Loucy (cell line): Measurements from ENCODE around the gene PDIA3.

Experiments used
- H2AFZ ChIP-seq: fragments of 200-600 bp; sonication (generic); 2 replicates; pipeline ENCODE4 v1.6.0; 2016; ENCODE audit warnings: antibody characterized with exemption, mild to moderate bottlenecking, low read length, moderate library complexity
- H3F3A ChIP-seq: fragments of 200-600 bp; 2 replicates; pipeline ENCODE4 v1.6.0; 2016; ENCODE audit warnings: antibody characterized with exemption, low read depth, mild to moderate bottlenecking
- H3K27me3 ChIP-seq: fragments of 200-600 bp; sonication (generic); 2 replicates; pipeline ENCODE4 v1.6.1; 2014; ENCODE audit warnings: low read length, mild to moderate bottlenecking; ENCODE audit not compliant: insufficient read depth, poor library complexity, severe bottlenecking
- H3K36me3 ChIP-seq: fragments of 200-600 bp; sonication (generic); 2 replicates; pipeline ENCODE4 v1.6.1; 2016; ENCODE audit warnings: low read length; ENCODE audit not compliant: insufficient read depth
- H3K4me1 ChIP-seq: fragments of 200-600 bp; sonication (generic); 2 replicates; pipeline ENCODE4 v1.5.1; 2014; ENCODE audit warnings: low read length, mild to moderate bottlenecking; ENCODE audit not compliant: insufficient read depth, poor library complexity, severe bottlenecking
- H3K4me2 ChIP-seq: fragments of 200-600 bp; sonication (generic); 2 replicates; pipeline ENCODE4 v1.6.0; 2014; ENCODE audit warnings: antibody characterized with exemption, low read length, low read depth, mild to moderate bottlenecking; ENCODE audit not compliant: poor library complexity, severe bottlenecking
- H3K4me3 ChIP-seq: fragments of 200-600 bp; sonication (generic); 2 replicates; pipeline ENCODE4 v1.5.1; 2014; ENCODE audit warnings: low read length, mild to moderate bottlenecking, mixed read lengths; ENCODE audit not compliant: poor library complexity, severe bottlenecking
- H3K79me2 ChIP-seq: fragments of 200-600 bp; sonication (generic); 2 replicates; pipeline ENCODE4 v1.6.1; 2014; ENCODE audit warnings: low read length; ENCODE audit not compliant: insufficient read depth
- H3K9ac ChIP-seq: fragments of 200-600 bp; sonication (generic); 2 replicates; pipeline ENCODE4 v1.6.0; 2014; ENCODE audit warnings: mild to moderate bottlenecking, low read depth, low read length, moderate library complexity; ENCODE audit not compliant: poor library complexity, severe bottlenecking
- H3K9me2 ChIP-seq: fragments of 200-600 bp; sonication (generic); replicated peaks from 2 replicates; pipeline ENCODE4 v1.6.1; 2016; ENCODE audit warnings: low read depth, low read length, mixed read lengths
- H3K9me3 ChIP-seq: fragments of 200-600 bp; sonication (generic); 2 replicates; pipeline ENCODE4 v1.6.1; 2014; ENCODE audit warnings: mild to moderate bottlenecking, antibody characterized with exemption, low read length, low read depth; ENCODE audit not compliant: insufficient read depth
- H4K20me1 ChIP-seq: fragments of 200-600 bp; sonication (generic); 2 replicates; pipeline ENCODE4 v1.6.0; 2014; ENCODE audit warnings: antibody characterized with exemption, low read length, mild to moderate bottlenecking; ENCODE audit not compliant: insufficient read depth, poor library complexity, severe bottlenecking
- CTCF ChIP-seq: fragments of 200-600 bp; sonication (generic); conservative IDR thresholded peaks from 2 replicates; pipeline ENCODE4 v1.5.1; 2014; ENCODE audit warnings: mild to moderate bottlenecking, antibody characterized with exemption, low read length
- EZH2phosphoT487 ChIP-seq: fragments of 200-600 bp; IDR thresholded peaks from 2 replicates; pipeline ENCODE4 v1.6.1; 2018; ENCODE audit warnings: antibody characterized with exemption, mild to moderate bottlenecking, moderate library complexity, borderline replicate concordance

Gene PDIA3

GRCh38 chr15:43796566-43796965, 50.3 kb downstream of the PDIA3 start:
- H3K9ac ChIP-seq = no peak overlapping the region
- peaks cover 56% of the 10 kb centered on the region for H3K79me2 ChIP-seq
- TF ChIP-seq CTCF (no peak), EZH2phosphoT487 (no peak)
- H3K4me1 ChIP-seq = peaks cover 53% of the 10 kb centered on the region
- H3K27me3 ChIP-seq = peaks cover 6% of the 10 kb centered on the region
- H2AFZ ChIP-seq = no peak overlapping the region
- H3K36me3 ChIP-seq = peaks cover 31% of the 10 kb centered on the region; the same call in 1 of the 2 replicates
- peaks cover 9% of the 10 kb centered on the region; the same call in 1 of the 2 replicates for H3F3A ChIP-seq
- H3K4me3 ChIP-seq = no peak overlapping the region
- no peaks in the 10 kb centered on the region for H3K9me2 ChIP-seq
- no peak overlapping the region for H3K4me2 ChIP-seq
- peaks cover 46% of the 10 kb centered on the region for H4K20me1 ChIP-seq
- H3K9me3 ChIP-seq = no peaks in the 10 kb centered on the region

GRCh38 chr15:43799209-43799944, 53.1 kb downstream of the PDIA3 start:
- H3K9me2 ChIP-seq = no peaks in the 10 kb centered on the region
- H3K9me3 ChIP-seq = no peaks in the 10 kb centered on the region
- H3K9ac ChIP-seq = peak overlapping the region; percentile 88
- no peak overlapping the region for H2AFZ ChIP-seq
- peak; percentile 20; the same call in 1 of the 2 replicates for TF ChIP-seq CTCF
- TF ChIP-seq EZH2phosphoT487 = no peak
- H3F3A ChIP-seq = peaks cover 12% of the 10 kb centered on the region; the same call in 1 of the 2 replicates
- peaks cover 25% of the 10 kb centered on the region for H4K20me1 ChIP-seq
- H3K79me2 ChIP-seq = peaks cover 38% of the 10 kb centered on the region
- H3K27me3 ChIP-seq = no peaks in the 10 kb centered on the region
- peaks cover 37% of the 10 kb centered on the region; the same call in 1 of the 2 replicates for H3K36me3 ChIP-seq
- peaks cover 39% of the 10 kb centered on the region for H3K4me1 ChIP-seq
- peak overlapping the region; percentile 91 for H3K4me3 ChIP-seq
- H3K4me2 ChIP-seq = peak overlapping the region; percentile 50

- no peaks in the 10 kb centered on the region for H3K27me3 ChIP-seq
- H3K4me2 ChIP-seq = peak within 1 kb of the TSS; percentile 86
- H3K4me1 ChIP-seq = peaks cover 33% of the 10 kb centered on the region
- H3F3A ChIP-seq = peaks cover 12% of the 10 kb centered on the region; the same call in 1 of the 2 replicates
- H3K9me3 ChIP-seq = no peaks in the 10 kb centered on the region
- H2AFZ ChIP-seq = peak within 1 kb of the TSS; percentile 81
- H3K79me2 ChIP-seq = peaks cover 33% of the 10 kb centered on the region
- H3K9ac ChIP-seq = peak within 1 kb of the TSS; percentile 88
- peaks cover 20% of the 10 kb centered on the region for H4K20me1 ChIP-seq
- H3K4me3 ChIP-seq = peak within 1 kb of the TSS; percentile 91
- H3K36me3 ChIP-seq = peaks cover 38% of the 10 kb centered on the region; the same call in 1 of the 2 replicates
- TF ChIP-seq EZH2phosphoT487 = no peak
- no peak for TF ChIP-seq CTCF
- H3K9me2 ChIP-seq = no peaks in the 10 kb centered on the region
Observed at GRCh38 chr15:43799945-43800285, 53.7 kb downstream of the PDIA3 start, which contains the start of gene SERINC4. Gene SERINC4 (minus strand): TSS chr15:43800220. CDS start chr15:43799986, 234 bp downstream.
